GM12892 (cell line): Measurements from ENCODE around the gene GMCL2.

Experiments used
- POLR2A ChIP-seq: IDR thresholded peaks from 2 replicates; pipeline ENCODE4 v1.6.1; 2011; ENCODE audit warnings: low read depth, low read length, control low read depth
- POLR2AphosphoS5 ChIP-seq: IDR thresholded peaks from 2 replicates; pipeline ENCODE4 v1.6.1; 2011; ENCODE audit warnings: low read depth, low read length, control low read depth

- TF ChIP-seq POLR2AphosphoS5, result no peak
- no peak for TF ChIP-seq POLR2A
Measured at GRCh38 chr5:178236126-178236525, 49.0 kb upstream of the GMCL2 start.
